H9 (cell line): ENCODE results near the gene RPS16. TPM values are rescaled to one million over a fixed set of nuclear protein-coding genes. Genes with fewer than 3 reads are reported as not detected.

Source experiments
- DNase-seq: peaks from one replicate; pipeline ENCODE4 v3.0.0-alpha.2; 2017
- H2AFZ ChIP-seq: one replicate; pipeline ENCODE4 v1.6.1; 2013; ENCODE audit warnings: mild to moderate bottlenecking, low read length, control low read depth, moderate library complexity
- H2AK5ac ChIP-seq: 2 replicates; pipeline ENCODE4 v1.6.1; 2013; ENCODE audit warnings: low read length, control low read depth, mixed read lengths; ENCODE audit not compliant: insufficient read length
- H2BK120ac ChIP-seq: one replicate; pipeline ENCODE4 v1.6.1; 2013; ENCODE audit warnings: low read depth, mild to moderate bottlenecking, low read length, control low read depth, inconsistent platforms; ENCODE audit not compliant: poor library complexity, severe bottlenecking
- H2BK12ac ChIP-seq: 2 replicates; pipeline ENCODE4 v1.6.1; 2013; ENCODE audit warnings: low read length, control low read depth, mixed read lengths, low read depth; ENCODE audit not compliant: insufficient read length
- H2BK15ac ChIP-seq: 2 replicates; pipeline ENCODE4 v1.6.1; 2013; ENCODE audit warnings: low read depth, low read length, control low read depth
- H2BK20ac ChIP-seq: one replicate; pipeline ENCODE4 v1.6.1; 2013; ENCODE audit warnings: low read depth, mild to moderate bottlenecking, low read length, control low read depth, inconsistent platforms; ENCODE audit not compliant: poor library complexity, severe bottlenecking
- H2BK5ac ChIP-seq: 2 replicates; pipeline ENCODE4 v1.6.1; 2013; ENCODE audit warnings: low read length, control low read depth, mixed read lengths; ENCODE audit not compliant: insufficient read length
- H3K14ac ChIP-seq: 2 replicates; pipeline ENCODE4 v1.6.1; 2013; ENCODE audit warnings: low read length, control low read depth; ENCODE audit not compliant: insufficient read depth
- H3K18ac ChIP-seq: 2 replicates; pipeline ENCODE4 v1.6.1; 2013; ENCODE audit warnings: low read depth, mild to moderate bottlenecking, mixed read lengths, low read length, control low read depth; ENCODE audit not compliant: insufficient read length
- H3K23ac ChIP-seq: 2 replicates; pipeline ENCODE4 v1.6.1; 2013; ENCODE audit warnings: low read length, control low read depth, mixed read lengths, low read depth; ENCODE audit not compliant: insufficient read length
- H3K23me2 ChIP-seq: 2 replicates; pipeline ENCODE4 v1.6.1; 2013; ENCODE audit warnings: low read depth, mild to moderate bottlenecking, mixed read lengths, low read length, control low read depth; ENCODE audit not compliant: insufficient read length, poor library complexity, severe bottlenecking
- H3K27ac ChIP-seq: 2 replicates; pipeline ENCODE4 v1.5.1; 2013; ENCODE audit warnings: low read length, control low read depth, mixed read lengths, low read depth; ENCODE audit not compliant: insufficient read length
- H3K27me3 ChIP-seq: 2 replicates; pipeline ENCODE4 v1.6.1; 2013; ENCODE audit warnings: low read length, control low read depth, inconsistent platforms; ENCODE audit not compliant: insufficient read depth
- H3K4ac ChIP-seq: 2 replicates; pipeline ENCODE4 v1.6.1; 2013; ENCODE audit warnings: low read depth, mild to moderate bottlenecking, control low read depth, inconsistent platforms, low read length, moderate library complexity
- H3K4me1 ChIP-seq: 2 replicates; pipeline ENCODE4 v1.6.1; 2013; ENCODE audit warnings: low read length, control low read depth, inconsistent platforms; ENCODE audit not compliant: insufficient read depth
- H3K4me2 ChIP-seq: 2 replicates; pipeline ENCODE4 v1.6.1; 2013; ENCODE audit warnings: low read length, control low read depth, mixed read lengths; ENCODE audit not compliant: insufficient read length, insufficient read depth
- H3K56ac ChIP-seq: 2 replicates; pipeline ENCODE4 v1.6.1; 2013; ENCODE audit warnings: low read depth, mild to moderate bottlenecking, mixed read lengths, low read length, control low read depth; ENCODE audit not compliant: insufficient read length
- H3K79me1 ChIP-seq: 2 replicates; pipeline ENCODE4 v1.6.1; 2013; ENCODE audit warnings: low read depth, mild to moderate bottlenecking, moderate library complexity, low read length, control low read depth, inconsistent platforms; ENCODE audit not compliant: insufficient read depth, poor library complexity, severe bottlenecking
- H3K79me2 ChIP-seq: 2 replicates; pipeline ENCODE4 v1.6.1; 2013; ENCODE audit warnings: low read length, control low read depth, inconsistent platforms; ENCODE audit not compliant: insufficient read depth
- H3K9ac ChIP-seq: 2 replicates; pipeline ENCODE4 v1.6.1; 2013; ENCODE audit warnings: low read length, control low read depth, mixed read lengths; ENCODE audit not compliant: insufficient read length; ENCODE audit errors: extremely low read depth
- H3K9me3 ChIP-seq: one replicate; pipeline ENCODE4 v1.6.1; 2013; ENCODE audit warnings: low read depth, low read length, inconsistent platforms; ENCODE audit not compliant: control insufficient read depth
- H3T11ph ChIP-seq: one replicate; pipeline ENCODE4 v1.6.1; 2013; ENCODE audit warnings: mild to moderate bottlenecking, low read length, control low read depth, inconsistent platforms
- H4K20me1 ChIP-seq: one replicate; pipeline ENCODE4 v1.6.1; 2013; ENCODE audit not compliant: control insufficient read depth, insufficient read length, insufficient read depth
- H4K5ac ChIP-seq: 2 replicates; pipeline ENCODE4 v1.6.1; 2013; ENCODE audit warnings: low read depth, mild to moderate bottlenecking, mixed read lengths, low read length, control low read depth; ENCODE audit not compliant: insufficient read length
- H4K8ac ChIP-seq: replicated peaks from 2 replicates; pipeline ENCODE4 v1.6.1; 2013; ENCODE audit warnings: low read length, control low read depth, mixed read lengths, low read depth; ENCODE audit not compliant: insufficient read length
- H4K91ac ChIP-seq: 2 replicates; pipeline ENCODE4 v1.6.1; 2013; ENCODE audit warnings: low read depth, mild to moderate bottlenecking, moderate library complexity, mixed read lengths, low read length, control low read depth; ENCODE audit not compliant: insufficient read length
- H3K27ac Mint-ChIP-seq, 3 experiments: 2 replicates in 2 of 3; 3 replicates in 1 of 3; pipeline ENCODE4 v1.8.0; 2020 to 2021; ENCODE audit warnings: mixed read lengths in 3 of 3, mild to moderate bottlenecking in 1 of 3, moderate library complexity in 1 of 3
- H3K27me3 Mint-ChIP-seq: 2 replicates; pipeline ENCODE4 v1.8.0; 2021; ENCODE audit warnings: low read depth, mild to moderate bottlenecking, moderate library complexity, mixed read lengths
- H3K36me3 Mint-ChIP-seq, 3 experiments: 2 replicates in 2 of 3; 3 replicates in 1 of 3; pipeline ENCODE4 v1.8.0; 2020 to 2021; ENCODE audit warnings: low read depth in 3 of 3, mixed read lengths in 3 of 3; ENCODE audit not compliant: insufficient read depth in 1 of 3
- H3K4me1 Mint-ChIP-seq, 2 experiments: 2 replicates each; pipeline ENCODE4 v1.8.0; 2020; ENCODE audit warnings: mixed read lengths in 2 of 2
- H3K4me3 Mint-ChIP-seq, 2 experiments: 2 replicates in 1 of 2; 3 replicates in 1 of 2; pipeline ENCODE4 v1.8.0; 2020 to 2021; ENCODE audit warnings: mild to moderate bottlenecking in 2 of 2, mixed read lengths in 2 of 2, moderate library complexity in 1 of 2
- H3K9me3 Mint-ChIP-seq, 2 experiments: 2 replicates in 1 of 2; 3 replicates in 1 of 2; pipeline ENCODE4 v1.8.0; 2020; ENCODE audit warnings: mild to moderate bottlenecking in 2 of 2, mixed read lengths in 2 of 2, moderate library complexity in 1 of 2
- CTCF ChIP-seq: fragments of 200-600 bp; sonication (generic); conservative IDR thresholded peaks from 3 replicates; pipeline ENCODE4 v1.8.0; 2021; ENCODE audit warnings: antibody characterized with exemption, mild to moderate bottlenecking
- WGBS: extraction: QIAGEN DNeasy Blood & Tissue Kit; methylation state at CpG from one replicate; pipeline ENCODE4 v1.1.7; 2013; ENCODE audit warnings: missing lambda C conversion rate, low lambda C conversion rate, mixed read lengths; ENCODE audit not compliant: insufficient read length; ENCODE audit errors: extremely low coverage; 5-methylcytosine and 5-hydroxymethylcytosine counted together
- total RNA-seq: library from RNA; stranded (reverse); gene quantifications from 2 replicates; pipeline ENCODE4 v1.2.1, GENCODE V29; 2021

RPS16 gene
- total RNA-seq, 1 experiment from 2014 or later = 2,711 TPM

GRCh38 chr19:39446365-39447084 lies 10.8 kb upstream of the RPS16 start:
- H4K20me1 ChIP-seq = no peaks in the 10 kb centered on the region

More at GRCh38 chr19:39446365-39447084, 10.8 kb upstream of the RPS16 start:
- H3K27ac ChIP-seq = no peak overlapping the region
- no peak overlapping the region for H2BK5ac ChIP-seq
- no peaks in the 10 kb centered on the region for H3K27me3 ChIP-seq
- H3K79me2 ChIP-seq = peaks cover 43% of the 10 kb centered on the region; the same call in 1 of the 2 replicates
- H3K4me2 ChIP-seq = peak overlapping the region; percentile 84
- Mint-ChIP-seq H3K27ac (no peak overlapping the region; a peak in 2 of 7 replicates), H3K27me3 (peaks cover 4% of the 10 kb centered on the region; the same call in 1 of the 2 replicates), H3K36me3 (peaks cover 7 to 37% (median 30%) of the 10 kb centered on the region in 3 experiments; a peak in 6 of 7 replicates), H3K4me1 (peaks cover 10 to 15% of the 10 kb centered on the region in 2 experiments), H3K9me3 (peaks cover 0 to 5% of the 10 kb centered on the region in 2 experiments; a peak in 2 of 5 replicates), H3K4me3 (peak overlapping the region; percentile 84 to 97)
- H3K14ac ChIP-seq = no peak overlapping the region
- no peak overlapping the region for H3T11ph ChIP-seq
- H2BK20ac ChIP-seq = no peak overlapping the region
- peaks cover 11% of the 10 kb centered on the region for H3K79me1 ChIP-seq
- no peak for DNase-seq
- H4K5ac ChIP-seq = no peak overlapping the region
- no peak overlapping the region for H3K56ac ChIP-seq
- H2AFZ ChIP-seq = no peak overlapping the region
- peaks cover 5% of the 10 kb centered on the region for H3K23me2 ChIP-seq
- no peaks in the 10 kb centered on the region for H3K4me1 ChIP-seq
- no peak overlapping the region for H2BK12ac ChIP-seq
- H2AK5ac ChIP-seq = no peak overlapping the region
- H3K18ac ChIP-seq = no peak overlapping the region
- WGBS = no CpG with 5 or more reads among the region's 16 CpGs
- H3K9me3 ChIP-seq = no peaks in the 10 kb centered on the region
- H3K9ac ChIP-seq = peak overlapping the region; percentile 42
- H2BK120ac ChIP-seq = peak overlapping the region; percentile 38
- H4K8ac ChIP-seq = no peak overlapping the region
- no peak overlapping the region for H4K91ac ChIP-seq
- no peak for TF ChIP-seq CTCF
- no peak overlapping the region for H2BK15ac ChIP-seq
- H3K4ac ChIP-seq = no peak overlapping the region
- no peak overlapping the region for H3K23ac ChIP-seq
